Astrocyte of the spinal cord (primary cell): ENCODE data around the gene TOM1.

Source experiments
- DNase-seq: peaks from one replicate; pipeline ENCODE4 v3.0.0; 2011; ENCODE audit warnings: low read depth, low spot score
- H3K4me3 ChIP-seq: 2 replicates; pipeline ENCODE4 v1.5.1; 2011; ENCODE audit warnings: low read depth, mild to moderate bottlenecking, low read length, moderate library complexity
- in situ Hi-C: cut with HindIII; loops from 2 replicates; pipeline ENCODE4 v1.10.0; 2017; ENCODE audit warnings: low sequenced_read_pairs
- TF ChIP-seq, protein P1 (sequence below): IDR thresholded peaks from 2 replicates; pipeline ENCODE4 v1.5.1; 2012; ENCODE audit warnings: low read depth, mild to moderate bottlenecking, low read length, inconsistent platforms

Gene TOM1

GRCh38 chr22:35367331-35367886 lies 67.7 kb downstream of the TOM1 start:
- DNase-seq = no peak
- in situ Hi-C loops = no loop called here
- TF ChIP-seq, protein P1, sequence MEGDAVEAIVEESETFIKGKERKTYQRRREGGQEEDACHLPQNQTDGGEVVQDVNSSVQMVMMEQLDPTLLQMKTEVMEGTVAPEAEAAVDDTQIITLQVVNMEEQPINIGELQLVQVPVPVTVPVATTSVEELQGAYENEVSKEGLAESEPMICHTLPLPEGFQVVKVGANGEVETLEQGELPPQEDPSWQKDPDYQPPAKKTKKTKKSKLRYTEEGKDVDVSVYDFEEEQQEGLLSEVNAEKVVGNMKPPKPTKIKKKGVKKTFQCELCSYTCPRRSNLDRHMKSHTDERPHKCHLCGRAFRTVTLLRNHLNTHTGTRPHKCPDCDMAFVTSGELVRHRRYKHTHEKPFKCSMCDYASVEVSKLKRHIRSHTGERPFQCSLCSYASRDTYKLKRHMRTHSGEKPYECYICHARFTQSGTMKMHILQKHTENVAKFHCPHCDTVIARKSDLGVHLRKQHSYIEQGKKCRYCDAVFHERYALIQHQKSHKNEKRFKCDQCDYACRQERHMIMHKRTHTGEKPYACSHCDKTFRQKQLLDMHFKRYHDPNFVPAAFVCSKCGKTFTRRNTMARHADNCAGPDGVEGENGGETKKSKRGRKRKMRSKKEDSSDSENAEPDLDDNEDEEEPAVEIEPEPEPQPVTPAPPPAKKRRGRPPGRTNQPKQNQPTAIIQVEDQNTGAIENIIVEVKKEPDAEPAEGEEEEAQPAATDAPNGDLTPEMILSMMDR = no peak
- H3K4me3 ChIP-seq = no peak overlapping the region

DNA sequence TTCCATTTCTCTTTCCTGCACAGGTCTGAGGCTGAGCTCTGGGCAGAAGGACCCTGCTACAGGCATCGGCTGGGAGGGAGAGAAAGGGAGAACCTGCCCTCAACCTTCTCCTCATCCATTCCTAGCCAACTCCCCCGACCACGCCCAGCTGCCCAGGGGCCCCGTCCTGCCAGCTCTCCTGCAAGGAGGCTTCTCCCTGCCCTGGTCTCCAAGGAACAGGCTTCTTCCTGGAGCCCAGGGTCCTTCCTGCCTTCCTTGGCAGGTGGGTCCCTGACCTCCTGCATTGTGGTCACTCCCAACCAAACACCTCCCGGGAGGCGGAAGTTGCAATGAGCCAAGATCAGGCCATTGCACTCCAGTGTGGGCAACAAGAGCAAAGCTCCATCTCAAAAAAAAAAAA lies 68.7 kb downstream of the TOM1 start:
- TF ChIP-seq, protein P1 = no peak
- no peak overlapping the region for H3K4me3 ChIP-seq
- no peak for DNase-seq
- in situ Hi-C loops = no loop called here

DNA sequence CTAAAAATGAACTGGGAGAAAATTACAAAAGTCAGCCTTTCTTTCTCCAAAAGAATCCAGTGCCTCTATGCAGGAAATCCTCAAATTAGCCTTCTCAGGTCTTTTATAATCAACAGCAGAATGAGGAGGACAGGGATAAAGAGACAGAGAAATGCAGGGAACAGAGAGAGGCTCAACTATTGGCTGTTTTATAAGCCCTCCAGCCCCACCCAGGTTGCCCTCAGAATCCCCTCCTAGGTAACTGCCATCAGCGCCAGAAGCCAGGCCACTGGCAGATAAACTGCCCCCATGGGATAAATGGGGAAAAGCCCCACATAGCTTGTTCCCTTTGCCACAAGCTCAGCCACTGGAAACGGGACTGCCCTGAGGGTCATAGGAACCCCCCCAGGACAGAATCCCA lies 70.3 kb downstream of the TOM1 start:
- H3K4me3 ChIP-seq = no peak overlapping the region
- no peak for DNase-seq
- TF ChIP-seq, protein P1 = no peak
- in situ Hi-C loops = no loop called here

- in situ Hi-C loops = no loop called here
- TF ChIP-seq, protein P1 = no peak
Observed at GRCh38 chr22:35373781-35374180, 74.1 kb downstream of the TOM1 start.

GRCh38 chr22:35375031-35375430 lies 75.3 kb downstream of the TOM1 start:
- DNase-seq = peak; percentile 71
- in situ Hi-C loops = no loop called here
- H3K4me3 ChIP-seq = no peak overlapping the region
- TF ChIP-seq, protein P1 = no peak

More at GRCh38 chr22:35373781-35374180, 74.1 kb downstream of the TOM1 start:
- DNase-seq = no peak
- H3K4me3 ChIP-seq = no peak overlapping the region

DNA sequence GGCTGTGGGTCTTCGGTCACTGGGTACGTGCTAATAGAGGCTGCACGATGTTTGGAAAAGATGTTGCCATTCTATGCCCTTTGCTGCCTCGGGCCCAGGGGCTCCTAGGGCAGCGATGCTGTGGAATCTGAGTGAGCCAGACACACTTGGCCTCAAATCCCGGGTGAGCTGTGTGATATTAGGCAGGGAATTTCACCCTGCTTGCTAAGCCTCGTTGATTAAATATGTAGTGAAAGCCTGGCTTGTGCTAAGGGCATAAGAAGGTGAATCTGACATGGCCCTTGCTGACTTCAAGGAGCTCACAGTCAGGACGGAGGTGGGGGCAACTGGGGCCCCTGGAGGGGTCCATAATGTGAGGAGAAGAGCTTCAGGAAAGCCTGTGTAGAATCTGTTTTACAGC lies 75.8 kb downstream of the TOM1 start:
- no peak overlapping the region for H3K4me3 ChIP-seq
- TF ChIP-seq, protein P1 = no peak
- in situ Hi-C loops = no loop called here
- DNase-seq = no peak
